Gastrocnemius medialis (tissue), 4 donors: ENCODE measurements around the gene EVC2. TPM values are rescaled to one million over a fixed set of nuclear protein-coding genes. Genes with fewer than 3 reads are reported as not detected.

Experiments
- ATAC-seq, 2 donors: fragments of 150-250 bp; one replicate each; pipeline ENCODE4 v1.9.1; 2016
- DNase-seq, 2 donors: peaks; one replicate each; pipeline ENCODE4 v3.0.0-alpha.2; 2019
- H3K27ac ChIP-seq, 4 donors: fragments of 200-600 bp; sonication (generic); 1 replicate in 1 of 4; 2 replicates in 3 of 4; pipeline ENCODE4 v1.5.1; 2016 to 2018; ENCODE audit warnings: mild to moderate bottlenecking in 2 of 4, moderate library complexity in 1 of 4
- H3K27me3 ChIP-seq, 3 donors: fragments of 200-600 bp; sonication (generic) in 2 of 3; 1 replicate in 1 of 3; 2 replicates in 2 of 3; pipeline versions ENCODE4 v1.5.1 to v1.6.0; 2016 to 2019; ENCODE audit warnings: mild to moderate bottlenecking in 1 of 3, moderate library complexity in 1 of 3
- H3K36me3 ChIP-seq, 2 donors: fragments of 200-600 bp; sonication (generic) in 1 of 2; one replicate each; pipeline ENCODE4 v1.5.1; 2017 to 2018
- H3K4me1 ChIP-seq, 2 donors: fragments of 200-600 bp; sonication (generic) in 1 of 2; one replicate each; pipeline ENCODE4 v1.5.1; 2016 to 2017; ENCODE audit warnings: mild to moderate bottlenecking in 2 of 2
- H3K4me3 ChIP-seq, 4 donors: fragments of 200-600 bp; sonication (generic) in 3 of 4; 1 replicate in 1 of 4; 2 replicates in 3 of 4; pipeline ENCODE4 v1.5.1; 2016 to 2019; ENCODE audit warnings: mild to moderate bottlenecking in 2 of 4
- H3K9me3 ChIP-seq, 3 donors: fragments of 200-600 bp; sonication (generic) in 2 of 3; 1 replicate in 1 of 3; 2 replicates in 2 of 3; pipeline ENCODE4 v1.5.1; 2016 to 2019
- CTCF ChIP-seq, 5 experiments: fragments of 450-650 bp in 3 of 5; fragments of 200-600 bp in 2 of 5; sonication (generic) in 2 of 5; IDR thresholded peaks in 4 of 5; conservative IDR thresholded peaks in 1 of 5; 1 replicate in 4 of 5; 2 replicates in 1 of 5; pipeline ENCODE4 v1.5.1; 2016 to 2019; ENCODE audit warnings: antibody characterized with exemption in 5 of 5, mild to moderate bottlenecking in 3 of 5, moderate library complexity in 3 of 5
- POLR2A ChIP-seq, 2 donors: fragments of 450-650 bp; IDR thresholded peaks; one replicate each; pipeline ENCODE4 v1.6.1; 2017; ENCODE audit warnings: antibody characterized with exemption in 2 of 2, mild to moderate bottlenecking in 2 of 2, moderate library complexity in 2 of 2
- in situ Hi-C, 4 donors: fragments of 200-750 bp; cut with MboI; loops; one replicate each; pipeline versions ENCODE4 v1.15.0 to v1.8.0; 2017; ENCODE audit warnings: low sequenced_read_pairs in 4 of 4
- intact Hi-C: fragments of 100-400 bp; cut with DNase I; formaldehyde crosslinking; loops from one replicate; pipeline ENCODE4 v1.15.1; 2023; ENCODE audit warnings: low total_unique reads
- total RNA-seq, 4 donors: library from RNA; depleted of rRNA; stranded (reverse); fragments of >200 nt; gene quantifications; one replicate each; pipeline versions ENCODE4 v1.1.0 to v1.2.3, GENCODE V29; 2016

The EVC2 gene
- total RNA-seq, 4 donors from 2014 or later: 0.62 to 1.7 (median 1.5) TPM

- in situ Hi-C loops: no loop called here
- H3K4me3 ChIP-seq: no peak overlapping the region
- H3K27me3 ChIP-seq: no peaks in the 10 kb centered on the region
- H3K27ac ChIP-seq: no peak overlapping the region
- TF ChIP-seq CTCF (IDR thresholded peaks at IDR 0.05 in 4 of 5, conservative IDR thresholded peaks at IDR 0.05 in 1 of 5) (no peak), POLR2A (IDR thresholded peaks at IDR 0.05) (no peak)
- intact Hi-C loops: no loop called here
- no peaks in the 10 kb centered on the region for H3K36me3 ChIP-seq
- ATAC-seq (no peak), DNase-seq (no peak)
- H3K4me1 ChIP-seq: no peaks in the 10 kb centered on the region
- H3K9me3 ChIP-seq: no peaks in the 10 kb centered on the region
Observed at GRCh38 chr4:5639556-5639955, 68.8 kb downstream of the EVC2 start.

- Histone ChIP-seq H3K36me3 (no peaks in the 10 kb centered on the region), H3K4me3 (no peak overlapping the region), H3K27ac (no peak overlapping the region), H3K27me3 (no peaks in the 10 kb centered on the region), H3K4me1 (no peaks in the 10 kb centered on the region), H3K9me3 (no peaks in the 10 kb centered on the region)
- TF ChIP-seq POLR2A (IDR thresholded peaks at IDR 0.05): no peak
- no peak for TF ChIP-seq CTCF (IDR thresholded peaks at IDR 0.05 in 4 of 5, conservative IDR thresholded peaks at IDR 0.05 in 1 of 5)
- ATAC-seq (peak in 1 of 2 donors; percentile 52), DNase-seq (no peak)
- in situ Hi-C loops: no loop called here
- intact Hi-C loops: no loop called here
Observed at GRCh38 chr4:5638976-5639375, 69.4 kb downstream of the EVC2 start.

DNA sequence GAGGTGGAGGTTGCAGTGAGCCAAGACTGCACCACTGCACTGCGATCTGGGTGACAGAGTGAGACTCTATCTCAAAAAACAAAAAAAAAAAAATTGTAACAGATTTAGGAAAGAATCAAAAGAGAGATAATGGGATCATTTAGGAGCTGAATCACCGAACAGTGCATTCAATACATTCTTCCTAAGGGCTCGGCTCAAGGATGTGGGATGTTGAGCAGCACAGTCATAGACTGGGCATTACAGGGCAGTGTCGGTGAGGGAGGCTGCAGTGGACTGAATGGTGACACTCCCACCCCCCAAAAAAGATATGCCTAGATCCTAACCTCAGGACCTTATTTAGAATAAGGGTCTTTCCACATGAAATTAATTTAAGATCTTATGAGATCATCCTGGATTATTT, 70.0 kb downstream of the EVC2 start:
- no peaks in the 10 kb centered on the region for H3K9me3 ChIP-seq
- no peak overlapping the region for H3K4me3 ChIP-seq
- ATAC-seq (no peak), DNase-seq (no peak)
- intact Hi-C loops (no loop called here), in situ Hi-C loops (no loop called here)
- TF ChIP-seq POLR2A (IDR thresholded peaks at IDR 0.05) (no peak), CTCF (IDR thresholded peaks at IDR 0.05 in 4 of 5, conservative IDR thresholded peaks at IDR 0.05 in 1 of 5) (no peak)
- H3K27ac ChIP-seq: no peak overlapping the region
- H3K27me3 ChIP-seq: no peaks in the 10 kb centered on the region
- H3K36me3 ChIP-seq: no peaks in the 10 kb centered on the region
- no peaks in the 10 kb centered on the region for H3K4me1 ChIP-seq

- intact Hi-C loops (no loop called here), in situ Hi-C loops (no loop called here)
- no peak for DNase-seq
- H3K4me1 ChIP-seq: no peaks in the 10 kb centered on the region
- no peak overlapping the region for H3K27ac ChIP-seq
- H3K9me3 ChIP-seq: no peaks in the 10 kb centered on the region
- no peaks in the 10 kb centered on the region for H3K36me3 ChIP-seq
- no peak overlapping the region for H3K4me3 ChIP-seq
- ATAC-seq: no peak
- no peaks in the 10 kb centered on the region for H3K27me3 ChIP-seq
- TF ChIP-seq CTCF (IDR thresholded peaks at IDR 0.05 in 4 of 5, conservative IDR thresholded peaks at IDR 0.05 in 1 of 5) (no peak), POLR2A (IDR thresholded peaks at IDR 0.05) (no peak)
Observed at GRCh38 chr4:5636766-5637670, 71.3 kb downstream of the EVC2 start.
